LNCAP (cell line): ENCODE measurements around the gene PRF1.

Experiments used
- TF ChIP-seq, protein P1 (sequence below): fragments of 450-650 bp; IDR thresholded peaks from 2 replicates; pipeline ENCODE4 v1.5.1; 2017; ENCODE audit warnings: mild to moderate bottlenecking

Gene PRF1

GRCh38 chr10:70579234-70580002 lies 23.1 kb downstream of the PRF1 start:
- TF ChIP-seq, protein P1, sequence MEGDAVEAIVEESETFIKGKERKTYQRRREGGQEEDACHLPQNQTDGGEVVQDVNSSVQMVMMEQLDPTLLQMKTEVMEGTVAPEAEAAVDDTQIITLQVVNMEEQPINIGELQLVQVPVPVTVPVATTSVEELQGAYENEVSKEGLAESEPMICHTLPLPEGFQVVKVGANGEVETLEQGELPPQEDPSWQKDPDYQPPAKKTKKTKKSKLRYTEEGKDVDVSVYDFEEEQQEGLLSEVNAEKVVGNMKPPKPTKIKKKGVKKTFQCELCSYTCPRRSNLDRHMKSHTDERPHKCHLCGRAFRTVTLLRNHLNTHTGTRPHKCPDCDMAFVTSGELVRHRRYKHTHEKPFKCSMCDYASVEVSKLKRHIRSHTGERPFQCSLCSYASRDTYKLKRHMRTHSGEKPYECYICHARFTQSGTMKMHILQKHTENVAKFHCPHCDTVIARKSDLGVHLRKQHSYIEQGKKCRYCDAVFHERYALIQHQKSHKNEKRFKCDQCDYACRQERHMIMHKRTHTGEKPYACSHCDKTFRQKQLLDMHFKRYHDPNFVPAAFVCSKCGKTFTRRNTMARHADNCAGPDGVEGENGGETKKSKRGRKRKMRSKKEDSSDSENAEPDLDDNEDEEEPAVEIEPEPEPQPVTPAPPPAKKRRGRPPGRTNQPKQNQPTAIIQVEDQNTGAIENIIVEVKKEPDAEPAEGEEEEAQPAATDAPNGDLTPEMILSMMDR, result no peak

GRCh38 chr10:70578371-70578947 lies 24.1 kb downstream of the PRF1 start:
- TF ChIP-seq, protein P1, result no peak

GRCh38 chr10:70576803-70577517 lies 25.6 kb downstream of the PRF1 start:
- TF ChIP-seq, protein P1, result no peak

DNA sequence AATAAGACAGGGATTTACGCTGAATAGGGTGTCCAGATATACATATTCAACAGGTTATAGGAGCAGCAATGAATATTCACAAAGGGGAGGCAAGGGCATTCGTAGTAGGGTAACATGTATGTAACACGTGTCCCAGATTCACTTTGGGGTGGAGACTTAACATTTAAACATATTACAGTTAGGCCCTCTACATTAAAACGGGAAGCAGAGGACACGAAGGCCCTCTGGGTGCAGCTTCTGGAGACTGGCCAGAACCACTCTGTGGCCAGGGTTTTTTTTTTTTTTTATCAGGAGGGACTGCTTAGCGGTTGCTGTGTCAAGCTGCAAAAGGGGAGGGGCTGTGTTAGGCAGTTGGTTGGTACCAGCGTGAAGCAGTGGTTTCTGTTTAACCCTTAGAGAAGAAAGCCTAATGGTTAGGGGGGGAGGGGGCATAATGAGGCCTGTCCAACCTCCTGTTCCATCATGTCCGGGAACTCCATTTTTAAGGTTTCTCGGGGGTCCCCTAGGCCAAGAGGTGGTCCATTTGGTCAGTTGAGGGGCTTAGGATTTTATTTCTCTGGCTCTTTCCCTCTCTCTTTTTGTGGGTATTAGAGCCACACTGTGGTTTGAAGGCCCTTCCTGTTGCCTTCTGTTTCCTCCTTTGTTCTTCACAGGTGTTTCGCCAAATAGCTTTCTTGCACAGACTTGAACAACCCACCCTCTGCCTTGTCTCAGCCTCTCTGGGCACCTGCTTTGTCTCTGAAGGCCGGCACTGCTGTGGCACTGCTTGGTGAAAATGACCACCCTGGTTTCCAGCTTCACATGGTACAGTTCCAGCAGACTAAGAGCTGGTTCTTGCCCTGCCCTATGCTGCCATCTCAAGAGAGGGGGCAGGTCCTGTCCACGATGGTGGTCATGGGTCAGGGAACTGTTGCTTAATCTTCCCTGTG lies 26.4 kb downstream of the PRF1 start:
- TF ChIP-seq, protein P1, result no peak

GRCh38 chr10:70575486-70575873 lies 27.1 kb downstream of the PRF1 start:
- TF ChIP-seq, protein P1, result no peak

DNA sequence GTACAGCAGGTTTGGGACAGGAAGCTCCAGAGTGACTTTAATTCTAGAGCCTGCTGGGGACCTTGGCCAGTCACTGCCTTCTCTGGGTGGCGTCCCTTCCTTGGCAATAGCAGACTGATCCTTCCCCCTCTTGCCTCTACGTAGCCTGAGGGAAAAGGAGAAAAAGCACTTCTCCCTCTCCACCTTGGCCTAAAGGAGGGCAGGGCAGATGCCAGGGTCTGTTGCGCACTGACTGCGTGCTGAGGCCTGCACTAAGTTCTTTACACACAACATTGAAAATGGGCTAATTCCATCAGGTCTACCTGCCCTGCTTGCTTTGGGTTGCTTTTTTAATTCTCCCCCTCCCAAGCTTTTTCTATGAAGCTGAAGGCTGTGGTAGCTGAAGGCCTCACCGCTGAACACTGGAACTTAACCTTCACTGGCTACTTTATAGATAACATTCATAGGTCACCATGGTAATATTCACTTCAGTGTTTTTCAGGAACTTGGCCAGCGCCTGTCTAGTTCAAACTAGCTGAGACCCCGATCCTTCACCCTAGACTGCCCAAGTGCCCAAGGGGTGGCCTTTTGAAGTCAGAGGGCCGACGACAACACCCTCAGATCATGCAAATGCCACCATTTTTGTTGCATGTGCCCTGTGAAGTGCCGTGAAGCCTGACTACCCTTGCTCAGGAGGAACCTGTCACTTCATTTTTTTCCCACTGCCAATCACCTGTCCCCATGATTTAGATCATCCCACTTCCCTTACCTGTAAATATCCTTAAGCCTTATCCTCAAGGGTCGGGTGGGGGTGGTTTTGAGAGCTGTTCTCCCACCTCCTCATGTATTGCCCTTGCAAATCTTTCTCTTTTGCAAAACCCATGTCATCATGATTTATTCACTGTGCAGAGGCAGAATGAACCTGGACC lies 28.7 kb downstream of the PRF1 start:
- TF ChIP-seq, protein P1, result no peak
